Measurements from ENCODE around the gene CDH20. TPM values are rescaled to one million over a fixed set of nuclear protein-coding genes. Genes with fewer than 3 reads are reported as not detected.
A peak's percentile ranks its signal among the peaks of the same experiment; 100 is the strongest.

CDH20 gene
- total and polyA plus RNA-seq, 12 donors, result 0.07 to 0.39 (median 0.08) TPM; not detected in 8

DNA sequence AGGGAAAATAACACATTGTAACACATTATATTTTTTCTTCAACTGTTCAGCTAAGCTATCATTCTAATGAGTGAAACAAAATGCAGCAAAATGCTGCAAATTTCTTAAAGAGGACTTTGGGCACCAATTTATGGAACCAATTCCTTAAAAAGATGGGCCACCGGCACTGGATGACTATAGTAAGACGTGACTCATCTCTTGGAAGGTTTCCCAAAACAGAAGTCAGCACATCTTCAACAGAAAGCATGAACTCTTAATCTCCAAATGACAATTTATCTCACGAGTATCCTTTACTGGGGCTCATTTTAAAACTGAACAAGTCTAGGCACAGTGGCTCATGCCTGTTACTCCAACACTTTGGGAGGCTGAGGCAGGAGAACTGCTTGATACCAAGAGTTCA lies 213.4 kb downstream of the CDH20 start:
- TF ChIP-seq, protein P1, sequence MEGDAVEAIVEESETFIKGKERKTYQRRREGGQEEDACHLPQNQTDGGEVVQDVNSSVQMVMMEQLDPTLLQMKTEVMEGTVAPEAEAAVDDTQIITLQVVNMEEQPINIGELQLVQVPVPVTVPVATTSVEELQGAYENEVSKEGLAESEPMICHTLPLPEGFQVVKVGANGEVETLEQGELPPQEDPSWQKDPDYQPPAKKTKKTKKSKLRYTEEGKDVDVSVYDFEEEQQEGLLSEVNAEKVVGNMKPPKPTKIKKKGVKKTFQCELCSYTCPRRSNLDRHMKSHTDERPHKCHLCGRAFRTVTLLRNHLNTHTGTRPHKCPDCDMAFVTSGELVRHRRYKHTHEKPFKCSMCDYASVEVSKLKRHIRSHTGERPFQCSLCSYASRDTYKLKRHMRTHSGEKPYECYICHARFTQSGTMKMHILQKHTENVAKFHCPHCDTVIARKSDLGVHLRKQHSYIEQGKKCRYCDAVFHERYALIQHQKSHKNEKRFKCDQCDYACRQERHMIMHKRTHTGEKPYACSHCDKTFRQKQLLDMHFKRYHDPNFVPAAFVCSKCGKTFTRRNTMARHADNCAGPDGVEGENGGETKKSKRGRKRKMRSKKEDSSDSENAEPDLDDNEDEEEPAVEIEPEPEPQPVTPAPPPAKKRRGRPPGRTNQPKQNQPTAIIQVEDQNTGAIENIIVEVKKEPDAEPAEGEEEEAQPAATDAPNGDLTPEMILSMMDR (IDR thresholded peaks at IDR 0.05), result no peak
- intact Hi-C loops (cut with DNase I), result loop anchor here in 2 of 10 donors (5.0 to 10.0 kb wide), 2 partner anchors 586 to 588 kb away; no protein-coding TSS in a partner anchor
- ATAC-seq, result peak in 2 of 8 donors; percentile 25 to 35

GRCh38 chr18:61549416-61549815 lies 216.2 kb downstream of the CDH20 start:
- ATAC-seq, result no peak
- DNase-seq, result no peak
- H3K36me3 ChIP-seq, result no peaks in the 10 kb centered on the region
- peaks cover 0 to 28% (median 10%) of the 10 kb centered on the region in 9 donors for H3K4me1 ChIP-seq
- intact Hi-C loops (cut with DNase I), result loop anchor here in 2 of 10 donors (5.0 to 10.0 kb wide), 2 partner anchors 583 to 585 kb away; no protein-coding TSS in a partner anchor
- no peaks in the 10 kb centered on the region for H3K27me3 ChIP-seq
- no peak overlapping the region for H3K27ac ChIP-seq
- no peak overlapping the region for H3K4me3 ChIP-seq
- no peaks in the 10 kb centered on the region for H3K9me3 ChIP-seq
- 90 to 91% methylated on average over 3 of the region's 3 CpGs for WGBS, 2 donors
- TF ChIP-seq, protein P1 (IDR thresholded peaks at IDR 0.05), result no peak

More for the DNA sequence above, 213.4 kb downstream of the CDH20 start:
- no peak overlapping the region for H3K27ac ChIP-seq
- H3K27me3 ChIP-seq, result no peaks in the 10 kb centered on the region
- H3K9me3 ChIP-seq, result no peaks in the 10 kb centered on the region
- H3K4me3 ChIP-seq, result no peak overlapping the region
- H3K36me3 ChIP-seq, result no peaks in the 10 kb centered on the region
- peaks cover 0 to 31% (median 12%) of the 10 kb centered on the region in 9 donors for H3K4me1 ChIP-seq
- WGBS, 2 donors, result 35 to 53% methylated on average over 3 of the region's 3 CpGs
- DNase-seq, result no peak

DNA sequence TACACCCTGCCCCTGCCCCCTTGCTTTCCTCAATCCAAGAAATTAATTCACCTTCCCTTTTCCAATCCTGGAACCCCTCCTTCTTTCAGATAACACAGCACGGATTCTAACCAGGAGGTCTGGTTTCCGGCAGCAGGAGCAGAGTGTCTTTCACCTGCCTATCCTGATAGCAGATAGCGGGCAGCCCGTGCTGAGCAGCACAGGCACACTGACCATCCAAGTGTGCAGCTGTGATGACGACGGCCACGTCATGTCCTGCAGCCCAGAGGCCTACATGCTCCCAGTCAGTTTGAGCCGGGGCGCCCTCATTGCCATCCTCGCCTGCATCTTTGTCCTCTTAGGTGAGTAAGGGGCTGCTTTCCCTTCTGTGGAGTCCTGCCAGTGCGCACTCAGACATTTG lies 216.7 kb downstream of the CDH20 start:
- intact Hi-C loops (cut with DNase I), result loop anchor here in 9 of 10 donors (2.0 to 10.0 kb wide), 8 partner anchors 345 to 585 kb away; partner anchors contain the start of gene RNF152 (in 5 of the 9)
- Histone ChIP-seq H3K4me3 (no peak overlapping the region), H3K27me3 (no peaks in the 10 kb centered on the region), H3K4me1 (peaks cover 0 to 24% (median 10%) of the 10 kb centered on the region in 9 donors), H3K27ac (no peak overlapping the region), H3K9me3 (no peaks in the 10 kb centered on the region), H3K36me3 (no peaks in the 10 kb centered on the region)
- TF ChIP-seq, protein P1 (IDR thresholded peaks at IDR 0.05), result no peak
- ATAC-seq (no peak), DNase-seq (no peak)
- 85 to 87% methylated on average over 11 of the region's 11 CpGs for WGBS, 2 donors

GRCh38 chr18:61551586-61551985 lies 218.4 kb downstream of the CDH20 start:
- TF ChIP-seq, protein P1 (IDR thresholded peaks at IDR 0.05), result peak; percentile 73 to 90 (median 88)
- peak in 1 of 2 donors; percentile 77 for DNase-seq
- Histone ChIP-seq H3K9me3 (no peaks in the 10 kb centered on the region), H3K27ac (peak overlapping the region in 3 of 10 donors; percentile 16 to 36 (median 17)), H3K36me3 (no peaks in the 10 kb centered on the region), H3K4me1 (peaks cover 0 to 11% (median 4%) of the 10 kb centered on the region in 9 donors), H3K27me3 (no peaks in the 10 kb centered on the region), H3K4me3 (no peak overlapping the region)
- peak; percentile 65 to 92 (median 74) for ATAC-seq
- intact Hi-C loops (cut with DNase I), result loop anchor here in 9 of 10 donors (1.0 to 10.0 kb wide), 9 partner anchors 343 to 583 kb away; partner anchors contain the start of gene RNF152 (in 5 of the 9)
- 16 to 21% methylated on average over 5 of the region's 5 CpGs for WGBS, 2 donors
